Hypothalamus (tissue), 51 donors: ENCODE data around the gene ZNF362.

ENCODE experiments used
- DNase-seq, 51 donors: peaks; one replicate each; lab custom pipeline; 2025; lab: John Stamatoyannopoulos, UW

The ZNF362 gene

DNA sequence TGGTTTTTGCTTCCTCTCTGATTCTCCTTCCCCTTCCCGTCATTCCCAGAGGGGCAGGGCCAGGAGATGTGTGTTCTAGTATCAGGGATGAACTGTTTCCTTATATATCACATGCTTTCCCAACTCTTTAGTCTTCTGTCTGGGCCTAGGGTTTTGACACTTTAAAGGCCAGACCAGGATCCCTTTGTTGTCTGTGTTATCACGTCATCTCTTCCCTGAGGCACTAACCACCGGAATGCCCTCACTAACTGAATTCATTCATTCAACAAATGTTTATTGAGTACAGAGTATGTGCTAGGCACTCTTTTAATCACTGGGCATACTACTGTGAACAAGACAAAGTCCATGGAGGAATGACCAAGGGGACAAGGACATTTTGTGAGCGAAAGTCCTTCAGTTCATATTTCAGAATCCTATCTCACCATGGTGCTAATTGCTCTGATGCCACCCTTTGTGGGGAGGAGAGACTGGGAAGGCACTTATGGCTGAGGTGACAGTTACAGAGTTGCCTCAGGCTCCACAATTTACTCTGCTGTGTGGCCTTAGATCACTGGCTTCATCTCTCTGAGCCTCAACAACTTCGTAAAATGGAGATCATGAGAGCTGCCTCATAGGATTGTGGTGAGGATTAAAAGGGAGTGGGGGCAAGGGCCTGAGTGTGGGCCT is 12.0 kb upstream of the ZNF362 start:
- DNase-seq = no peak

DNA sequence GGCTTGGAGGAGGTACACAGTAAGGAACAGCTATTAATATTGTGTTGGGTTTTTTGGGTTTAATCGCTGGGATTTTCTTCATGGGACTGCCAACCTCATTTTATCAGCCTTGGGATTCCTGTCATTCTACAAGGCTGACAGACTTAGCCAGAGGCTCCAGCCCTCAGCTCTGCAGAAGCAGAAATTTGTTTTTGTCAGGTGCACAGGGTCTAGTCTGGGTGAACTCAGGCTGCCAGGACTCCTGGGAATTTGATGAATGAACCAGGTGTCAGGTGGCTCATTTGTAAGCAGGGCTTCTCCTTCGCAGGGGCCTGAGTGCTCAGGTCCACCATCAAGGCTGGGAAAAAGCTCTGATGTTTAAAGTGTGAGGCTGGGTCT is 11.5 kb upstream of the ZNF362 start:
- DNase-seq = no peak

GRCh38 chr1:33246171-33246570 is 10.1 kb upstream of the ZNF362 start:
- DNase-seq = no peak

DNA sequence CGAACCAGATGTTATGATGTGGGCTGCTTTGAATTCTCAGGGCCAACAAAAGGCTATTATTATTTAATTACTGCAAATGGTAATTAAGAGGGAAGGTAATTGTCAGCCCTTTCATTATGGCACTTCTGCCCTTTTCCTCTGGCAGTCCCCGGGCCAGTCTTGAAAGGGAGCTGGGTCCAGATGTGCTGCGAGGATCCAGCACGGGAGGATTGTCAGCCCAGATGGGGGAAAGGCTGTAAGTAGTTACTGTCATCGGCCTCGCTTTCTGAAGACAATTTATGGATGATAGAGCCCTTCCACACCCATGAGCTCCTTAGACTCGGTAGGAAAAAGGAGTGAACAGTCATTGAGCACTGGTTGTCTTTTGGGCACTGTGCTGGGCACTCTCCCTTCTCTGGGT is 8.7 kb upstream of the ZNF362 start:
- no peak for DNase-seq

GRCh38 chr1:33248244-33248643 is 8.0 kb upstream of the ZNF362 start:
- no peak for DNase-seq

DNA sequence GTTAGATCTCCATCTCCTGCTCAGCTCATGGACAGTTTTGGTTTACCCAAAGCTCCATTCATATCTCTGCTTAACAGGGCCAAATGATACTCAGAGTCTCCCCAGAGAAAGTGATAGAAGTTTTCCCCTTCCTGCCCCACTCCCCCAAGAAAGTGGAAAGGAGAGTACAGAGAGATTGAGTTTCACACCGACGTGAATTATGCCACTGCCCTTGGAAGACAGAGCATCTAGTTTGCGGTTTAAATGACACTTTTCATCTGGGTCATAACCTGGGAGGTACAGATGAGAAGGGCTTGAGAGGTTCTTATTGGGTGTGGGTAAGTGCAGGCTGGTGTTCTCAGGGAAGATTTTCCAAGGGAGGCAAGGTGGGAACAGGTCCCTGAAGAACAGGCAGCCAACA is 6.9 kb upstream of the ZNF362 start:
- DNase-seq = no peak

- no peak for DNase-seq
Observed at GRCh38 chr1:33250217-33250616, 6.1 kb upstream of the ZNF362 start.

- DNase-seq = no peak
Observed at GRCh38 chr1:33250724-33251123, 5.6 kb upstream of the ZNF362 start.

DNA sequence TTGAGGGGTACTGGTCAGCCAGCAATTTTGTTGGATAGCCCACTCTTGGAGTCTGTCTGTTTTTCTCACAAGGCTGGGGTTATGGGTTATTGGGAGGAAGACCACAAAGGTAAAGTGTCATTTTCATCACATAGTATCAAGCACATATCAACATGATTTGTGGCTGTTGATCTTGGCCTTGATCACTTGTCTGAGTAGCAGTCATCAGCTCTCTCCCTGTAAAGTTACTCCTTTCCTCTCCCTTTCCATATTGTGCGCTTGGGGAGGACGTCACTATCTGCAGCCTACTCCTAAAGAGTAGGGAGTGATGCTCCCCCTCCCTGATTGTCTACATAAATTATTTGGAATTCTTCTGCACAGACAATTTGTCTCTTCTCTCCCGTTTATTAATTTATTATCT is 1.8 kb upstream of the ZNF362 start:
- DNase-seq = no peak

GRCh38 chr1:33255347-33256220 is 708 bp upstream of the ZNF362 start:
- DNase-seq = peak in 45 of 51 donors; percentile 14 to 73 (median 42)

DNA sequence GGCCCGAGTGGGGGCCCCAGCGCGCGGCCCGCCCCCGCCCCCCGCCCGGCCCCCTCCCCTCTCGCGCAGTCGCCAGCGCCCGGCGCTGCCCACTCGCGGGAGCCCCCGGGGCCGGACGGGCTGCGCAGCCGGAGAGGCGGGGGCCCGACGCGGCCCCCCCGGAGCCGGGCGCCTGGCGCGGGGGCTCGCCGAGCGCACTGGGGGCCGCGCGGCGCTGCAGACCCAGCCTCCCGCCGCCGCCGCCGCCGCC is 146 bp upstream of the ZNF362 start:
- peak in 9 of 51 donors; percentile 16 to 68 (median 47) for DNase-seq

- DNase-seq = peak in 2 of 51 donors; percentile 15 to 18
Observed at GRCh38 chr1:33257207-33257771, 997 bp downstream of the ZNF362 start.

DNA sequence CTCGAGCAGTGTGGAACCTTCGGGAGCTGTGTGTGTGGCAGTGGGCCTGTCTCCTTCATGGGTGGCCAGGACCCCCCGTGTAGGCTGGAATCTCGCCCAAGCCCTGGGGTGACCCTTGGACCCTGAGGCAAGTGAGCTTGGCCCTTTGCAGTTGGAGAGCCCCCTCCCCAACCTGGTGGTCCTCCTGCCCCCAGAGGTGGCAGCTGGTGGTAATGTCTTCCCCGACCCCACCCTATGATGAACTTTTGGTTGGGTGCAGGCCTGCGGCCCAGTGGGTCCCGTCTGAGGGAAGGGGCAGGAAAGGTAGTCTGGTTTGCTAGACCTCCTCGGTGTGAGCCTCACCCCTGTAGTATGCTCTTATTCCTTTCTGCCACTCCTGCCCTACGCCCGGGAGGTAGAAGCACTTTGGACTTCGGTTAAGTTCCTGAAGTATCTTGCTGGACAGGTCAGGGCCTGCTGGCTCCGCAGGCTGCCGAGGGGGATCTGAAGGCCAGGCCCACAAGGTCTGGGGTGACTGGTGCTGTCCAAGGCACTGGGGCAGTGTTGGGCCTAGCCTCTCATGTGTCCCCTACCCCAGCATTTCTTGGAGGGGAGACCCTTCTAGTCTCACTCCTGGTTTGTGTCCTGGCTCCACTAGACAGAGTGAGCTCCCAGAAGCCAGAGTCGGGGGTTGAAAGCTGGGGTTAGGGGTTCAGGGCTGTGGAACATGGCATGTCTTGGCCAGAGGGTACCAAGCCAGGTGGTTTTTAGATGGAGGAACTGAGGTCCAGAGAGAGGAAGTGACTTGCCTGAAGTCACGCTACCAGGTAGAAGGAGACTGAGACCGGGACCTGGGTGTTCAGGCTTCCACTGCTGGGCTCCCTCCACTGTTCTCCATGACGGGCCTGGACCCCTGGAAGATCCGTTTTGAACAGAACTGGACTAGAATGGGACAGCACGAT is 1.8 kb downstream of the ZNF362 start:
- DNase-seq = no peak

DNA sequence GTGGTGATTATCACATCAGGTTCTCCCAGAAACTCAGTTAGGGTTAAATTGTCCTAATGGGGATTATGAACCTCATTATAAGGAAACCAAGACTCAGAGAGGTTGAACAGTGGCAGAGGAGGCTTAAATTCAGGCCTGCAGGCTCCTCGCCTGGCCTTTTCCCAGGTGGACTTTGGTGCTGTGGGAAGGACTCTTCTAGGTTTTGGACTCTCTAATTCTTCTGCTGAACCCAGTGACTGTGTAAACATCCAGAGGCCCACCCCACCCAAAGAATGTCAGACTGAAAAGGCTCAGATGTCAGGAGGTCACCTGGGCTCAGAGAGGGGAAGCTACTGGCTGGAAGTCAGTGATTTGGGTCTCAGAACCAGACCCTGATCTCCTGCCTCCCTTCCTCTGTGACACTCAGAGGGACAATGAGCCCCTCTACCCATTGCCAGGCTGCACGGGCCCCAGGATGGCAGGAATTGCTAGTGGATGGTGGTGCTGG is 2.5 kb downstream of the ZNF362 start:
- DNase-seq = no peak

GRCh38 chr1:33259879-33260278 is 3.6 kb downstream of the ZNF362 start:
- DNase-seq = no peak

GRCh38 chr1:33260439-33260838 is 4.1 kb downstream of the ZNF362 start:
- no peak for DNase-seq

DNA sequence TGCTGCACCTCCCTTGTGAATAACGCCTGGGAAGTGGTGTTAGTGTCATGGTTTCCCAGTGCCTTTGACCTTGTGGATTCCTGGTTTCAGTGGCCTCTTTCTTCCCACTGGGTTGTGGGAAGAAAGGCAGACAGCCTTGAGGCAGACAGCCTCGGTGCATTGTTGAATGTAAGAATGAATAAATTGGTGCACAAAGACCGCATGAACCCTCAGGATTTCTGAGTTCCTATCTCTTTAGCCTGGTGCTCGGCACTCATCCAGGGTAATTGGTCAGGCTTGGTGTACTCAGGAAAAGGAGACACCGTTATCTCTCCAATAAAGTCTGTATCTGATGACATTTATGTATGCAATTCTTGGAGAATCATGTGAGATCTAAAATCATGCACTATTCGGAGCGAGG is 5.1 kb downstream of the ZNF362 start:
- no peak for DNase-seq

DNA sequence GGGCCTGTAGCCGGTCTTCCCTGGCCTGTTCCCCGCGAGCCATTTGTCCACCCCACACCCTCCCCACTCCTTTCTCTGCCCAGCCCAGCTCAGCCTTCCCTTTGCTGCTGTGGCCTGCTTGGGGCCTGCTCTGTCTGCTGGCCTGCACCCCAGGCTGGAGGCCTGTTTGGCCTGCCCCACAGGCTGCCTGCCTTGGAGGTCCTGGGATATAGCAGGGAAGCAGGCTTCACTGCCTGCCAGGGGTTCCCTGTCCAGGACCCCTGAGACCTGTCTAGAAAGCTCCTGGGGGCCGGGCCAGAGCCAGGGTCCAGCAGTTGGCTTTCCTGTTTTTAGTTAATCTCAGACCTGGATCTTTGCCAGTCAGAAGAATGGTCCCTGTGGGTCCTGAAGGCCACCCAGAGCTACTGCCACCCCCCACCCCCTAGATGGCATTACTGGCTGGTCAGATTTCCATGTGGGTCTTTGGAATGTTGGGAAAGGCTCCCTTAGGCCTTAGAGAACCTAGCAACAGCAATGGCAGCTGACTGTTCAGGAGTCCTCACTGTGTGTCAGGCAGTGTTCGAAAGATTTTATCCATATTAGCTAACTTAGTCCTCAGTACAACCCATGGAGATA is 7.7 kb downstream of the ZNF362 start:
- DNase-seq = no peak

- no peak for DNase-seq
Observed at GRCh38 chr1:33265780-33266605, 9.7 kb downstream of the ZNF362 start.

DNA sequence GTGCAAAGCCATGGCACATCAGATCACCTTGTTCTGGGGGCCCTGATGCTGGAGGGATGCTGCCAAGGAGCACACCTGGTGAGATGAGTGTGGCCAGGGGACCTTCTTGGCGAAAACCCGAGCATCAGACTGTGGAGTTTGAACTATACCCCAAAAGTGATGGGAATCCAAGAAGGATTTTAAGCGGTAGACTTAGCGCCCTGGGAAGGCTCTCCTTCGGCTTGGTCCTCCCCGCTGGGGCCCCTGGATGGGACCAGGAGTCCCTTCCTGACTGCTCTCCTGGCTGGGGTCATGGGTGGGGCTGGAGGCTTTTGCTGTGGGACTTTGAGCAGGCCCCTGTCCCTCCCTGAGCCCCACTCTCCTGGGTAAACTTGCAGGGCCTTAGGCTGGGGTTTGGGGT is 10.5 kb downstream of the ZNF362 start:
- DNase-seq = no peak
